Peyer's patch (tissue), 4 donors: ENCODE results near the gene CXCL14.

ENCODE experiments used
- POLR2A ChIP-seq, 2 donors: fragments of 450-650 bp; IDR thresholded peaks; one replicate each; pipeline ENCODE4 v1.5.1; 2017; ENCODE audit warnings: antibody characterized with exemption in 2 of 2, mild to moderate bottlenecking in 2 of 2, moderate library complexity in 2 of 2
- TF ChIP-seq, protein P1 (sequence below), 6 experiments: fragments of 450-650 bp in 4 of 6; fragments of 200-600 bp in 2 of 6; sonication (generic) in 1 of 6; IDR thresholded peaks; one replicate each; pipeline ENCODE4 v1.5.1; 2017 to 2019; ENCODE audit warnings: antibody characterized with exemption in 6 of 6, mild to moderate bottlenecking in 3 of 6, moderate library complexity in 1 of 6

DNA sequence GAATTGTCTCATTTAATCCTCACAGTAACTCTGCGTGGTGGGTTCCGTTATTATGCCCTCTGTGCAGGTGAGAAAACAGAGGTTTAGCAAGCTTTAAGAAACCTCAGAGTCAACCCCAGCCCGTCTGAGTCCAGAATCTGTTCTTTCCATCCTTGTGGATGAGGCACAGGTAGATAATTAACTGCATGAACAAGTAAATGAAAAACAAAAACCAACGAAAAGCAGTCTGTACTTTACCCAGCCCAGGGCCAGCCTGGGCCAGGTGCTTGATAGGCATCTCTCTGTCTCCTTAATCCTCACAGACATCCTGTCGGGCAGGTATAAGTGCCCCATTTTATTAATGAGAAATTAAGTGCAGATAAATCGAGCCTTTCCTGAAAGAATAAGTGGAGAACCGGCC lies 25.3 kb upstream of the CXCL14 start:
- TF ChIP-seq, protein P1, sequence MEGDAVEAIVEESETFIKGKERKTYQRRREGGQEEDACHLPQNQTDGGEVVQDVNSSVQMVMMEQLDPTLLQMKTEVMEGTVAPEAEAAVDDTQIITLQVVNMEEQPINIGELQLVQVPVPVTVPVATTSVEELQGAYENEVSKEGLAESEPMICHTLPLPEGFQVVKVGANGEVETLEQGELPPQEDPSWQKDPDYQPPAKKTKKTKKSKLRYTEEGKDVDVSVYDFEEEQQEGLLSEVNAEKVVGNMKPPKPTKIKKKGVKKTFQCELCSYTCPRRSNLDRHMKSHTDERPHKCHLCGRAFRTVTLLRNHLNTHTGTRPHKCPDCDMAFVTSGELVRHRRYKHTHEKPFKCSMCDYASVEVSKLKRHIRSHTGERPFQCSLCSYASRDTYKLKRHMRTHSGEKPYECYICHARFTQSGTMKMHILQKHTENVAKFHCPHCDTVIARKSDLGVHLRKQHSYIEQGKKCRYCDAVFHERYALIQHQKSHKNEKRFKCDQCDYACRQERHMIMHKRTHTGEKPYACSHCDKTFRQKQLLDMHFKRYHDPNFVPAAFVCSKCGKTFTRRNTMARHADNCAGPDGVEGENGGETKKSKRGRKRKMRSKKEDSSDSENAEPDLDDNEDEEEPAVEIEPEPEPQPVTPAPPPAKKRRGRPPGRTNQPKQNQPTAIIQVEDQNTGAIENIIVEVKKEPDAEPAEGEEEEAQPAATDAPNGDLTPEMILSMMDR (IDR thresholded peaks at IDR 0.05) = no peak
- TF ChIP-seq POLR2A (IDR thresholded peaks at IDR 0.05) = no peak
